Natural killer cell (primary cell): ENCODE data around the gene RPS21. TPM values are rescaled to one million over a fixed set of nuclear protein-coding genes. Genes with fewer than 3 reads are reported as not detected.

Source experiments
- ATAC-seq, 3 donors: fragments of 150-1000 bp in 2 of 3; fragments of 200-7000 bp in 1 of 3; cut with Tn5 transposase; 1 replicate in 1 of 3; 2 replicates in 2 of 3; pipeline ENCODE4 v1.10.0; 2021; ENCODE audit warnings: mild to moderate bottlenecking in 2 of 3, moderate library complexity in 2 of 3
- DNase-seq, 2 donors: peaks; one replicate each; pipeline versions ENCODE4 v3.0.0 to v3.0.0-alpha.2; 2013 to 2021; ENCODE audit warnings: mixed read lengths in 1 of 2
- H3K27ac ChIP-seq: one replicate; pipeline ENCODE4 v1.5.1; 2013; ENCODE audit warnings: mild to moderate bottlenecking, low read length
- H3K27me3 ChIP-seq: one replicate; pipeline ENCODE4 v1.6.1; 2013; ENCODE audit warnings: low read length; ENCODE audit not compliant: control insufficient read depth, insufficient read depth
- H3K36me3 ChIP-seq: one replicate; pipeline ENCODE4 v1.6.1; 2013; ENCODE audit warnings: low read length; ENCODE audit not compliant: control insufficient read depth, insufficient read depth
- H3K4me1 ChIP-seq: one replicate; pipeline ENCODE4 v1.6.1; 2013; ENCODE audit warnings: low read length; ENCODE audit not compliant: control insufficient read depth, insufficient read depth
- H3K4me3 ChIP-seq: one replicate; pipeline ENCODE4 v1.5.1; 2013; ENCODE audit warnings: low read length
- H3K9me3 ChIP-seq: one replicate; pipeline ENCODE4 v1.6.1; 2013; ENCODE audit warnings: low read length; ENCODE audit not compliant: control insufficient read depth, insufficient read depth
- H3K27ac Mint-ChIP-seq, 2 donors: one replicate each; pipeline ENCODE4 v1.8.0; 2022; ENCODE audit warnings: mild to moderate bottlenecking in 2 of 2, mixed read lengths in 2 of 2, moderate library complexity in 1 of 2
- H3K27me3 Mint-ChIP-seq, 2 donors: one replicate each; pipeline ENCODE4 v1.8.0; 2022; ENCODE audit warnings: low read depth in 2 of 2, mixed read lengths in 2 of 2
- H3K36me3 Mint-ChIP-seq: one replicate; pipeline ENCODE4 v1.8.0; 2022; ENCODE audit warnings: mixed read lengths
- H3K4me1 Mint-ChIP-seq, 2 donors: one replicate each; pipeline ENCODE4 v1.8.0; 2022; ENCODE audit warnings: mixed read lengths in 2 of 2
- H3K4me3 Mint-ChIP-seq: one replicate; pipeline ENCODE4 v1.8.0; 2022; ENCODE audit warnings: mild to moderate bottlenecking, moderate library complexity, mixed read lengths
- H3K9me3 Mint-ChIP-seq, 2 donors: one replicate each; pipeline ENCODE4 v1.8.0; 2022; ENCODE audit warnings: mixed read lengths in 2 of 2
- CTCF ChIP-seq: fragments of 200-600 bp; IDR thresholded peaks from one replicate; pipeline ENCODE4 v1.8.0; 2022; ENCODE audit warnings: antibody characterized with exemption
- WGBS: methylation state at CpG from one replicate; pipeline ENCODE4 v1.1.7; 2013; ENCODE audit warnings: missing lambda C conversion rate; ENCODE audit not compliant: insufficient coverage; 5-methylcytosine and 5-hydroxymethylcytosine counted together
- intact Hi-C: fragments of 100-400 bp; cut with micrococcal nuclease; formaldehyde crosslinking; loops from one replicate; pipeline ENCODE4 v1.14.2; 2022
- total RNA-seq, 4 donors: library from RNA; stranded (reverse); fragments of 120-200 nt in 1 of 4; gene quantifications; one replicate each; pipeline versions ENCODE4 v1.2.3 to v1.2.4, GENCODE V29; 2013 to 2022

RPS21 gene
- total RNA-seq, 3 donors from 2014 or later (not counting 1 experiment from before 2014, with no cell fraction given) = 887 to 1,244 (median 1,112) TPM

DNA sequence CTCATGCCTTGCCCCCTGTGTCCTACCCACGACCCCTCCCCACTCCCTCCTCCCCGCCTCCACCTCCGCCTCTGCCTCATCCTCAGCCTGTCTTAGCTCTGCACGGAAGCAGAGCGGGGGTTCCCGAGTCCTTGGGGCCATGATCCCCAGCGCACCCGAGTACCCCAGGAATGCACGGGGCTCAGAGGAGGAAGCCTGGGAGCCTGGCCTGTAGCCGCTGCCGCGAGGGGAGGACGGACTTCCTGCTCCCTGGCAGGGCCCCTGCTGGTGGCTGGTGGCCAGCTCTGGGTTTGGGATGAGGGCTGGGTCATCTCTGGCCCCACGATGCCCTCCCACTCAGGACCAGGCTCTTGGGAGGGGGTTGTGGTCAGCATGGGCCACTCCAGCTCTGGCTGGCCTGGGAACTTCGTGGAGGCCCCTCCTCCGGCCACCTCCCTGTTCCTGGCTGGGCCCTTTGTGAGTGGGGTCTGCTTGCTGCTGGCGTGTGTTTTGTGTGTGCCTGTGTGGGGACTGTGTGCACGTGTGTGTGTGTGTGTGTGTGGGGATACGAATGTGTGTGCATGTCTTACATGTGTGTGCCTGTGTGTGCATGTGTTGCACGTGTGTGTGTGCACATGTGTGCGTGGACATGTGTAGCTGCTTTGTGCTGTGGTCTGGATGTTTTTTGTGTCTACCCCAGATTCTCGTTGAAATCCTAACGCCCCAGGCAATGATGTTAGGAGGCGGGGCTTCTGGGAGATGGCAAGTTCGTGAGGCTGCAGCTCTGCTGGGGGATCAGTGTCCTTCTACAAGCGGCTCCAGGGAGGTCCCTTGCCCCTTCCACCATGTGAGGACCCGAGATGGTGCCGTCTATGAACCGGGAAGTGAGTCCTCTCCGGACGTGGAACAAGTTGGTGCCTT lies 41.7 kb downstream of the RPS21 start:
- DNase-seq (no peak), ATAC-seq (no peak)
- no peak overlapping the region for H3K27ac Mint-ChIP-seq
- no peaks in the 10 kb centered on the region for H3K36me3 Mint-ChIP-seq
- Histone ChIP-seq H3K27ac (no peak overlapping the region), H3K36me3 (no peaks in the 10 kb centered on the region), H3K4me3 (no peak overlapping the region), H3K4me1 (no peaks in the 10 kb centered on the region), H3K9me3 (no peaks in the 10 kb centered on the region), H3K27me3 (no peaks in the 10 kb centered on the region)
- no peaks in the 10 kb centered on the region for H3K9me3 Mint-ChIP-seq
- no peaks in the 10 kb centered on the region for H3K4me1 Mint-ChIP-seq
- 61% methylated on average over 31 of the region's 31 CpGs for WGBS
- intact Hi-C loops = no loop called here
- no peak overlapping the region for H3K4me3 Mint-ChIP-seq
- H3K27me3 Mint-ChIP-seq = peaks cover 0 to 4% of the 10 kb centered on the region in 2 donors
- TF ChIP-seq CTCF = no peak

DNA sequence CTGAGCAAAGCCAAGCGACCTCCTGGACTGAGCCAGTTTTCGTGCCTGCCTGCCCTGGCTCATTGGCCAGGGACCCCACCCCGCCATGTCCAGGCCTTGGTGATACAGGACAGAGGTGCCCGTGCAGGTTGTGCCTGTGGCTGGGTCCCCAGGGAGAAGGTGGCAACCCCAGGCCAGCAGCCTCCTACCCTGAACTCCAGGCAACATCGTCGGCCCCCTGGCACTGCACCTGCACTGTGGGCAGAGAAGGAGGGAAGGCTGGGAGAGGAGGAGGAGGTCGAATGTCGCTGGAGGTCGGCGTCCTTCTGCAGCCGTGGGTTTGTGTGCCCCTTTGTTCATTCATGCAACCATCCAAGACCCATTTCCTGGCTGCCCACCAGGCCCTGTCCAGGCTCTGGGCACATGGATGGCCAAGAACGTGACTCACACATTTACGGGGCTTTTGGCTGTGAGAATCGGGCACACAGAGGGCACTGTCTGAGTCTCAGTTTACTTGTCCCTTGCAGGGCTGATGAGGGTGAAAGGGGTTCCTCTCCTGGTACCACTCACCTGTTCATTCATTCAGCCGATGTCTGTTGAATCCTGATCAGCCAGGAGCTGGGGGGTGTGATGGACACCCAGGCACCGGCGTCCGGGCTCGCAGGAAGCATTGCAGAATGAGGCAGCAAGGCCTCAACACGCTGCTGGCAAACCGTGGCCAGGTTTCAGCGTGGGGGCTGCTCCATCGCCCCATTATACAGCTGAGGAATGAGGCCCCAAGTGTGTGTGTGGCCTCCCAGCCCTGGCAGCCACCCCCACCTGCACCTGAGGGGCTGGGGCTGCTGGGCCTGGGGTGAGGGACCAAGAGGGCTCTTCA lies 42.8 kb downstream of the RPS21 start:
- DNase-seq (no peak), ATAC-seq (no peak)
- Histone ChIP-seq H3K36me3 (no peaks in the 10 kb centered on the region), H3K9me3 (no peaks in the 10 kb centered on the region), H3K27ac (no peak overlapping the region), H3K4me3 (no peak overlapping the region), H3K27me3 (no peaks in the 10 kb centered on the region), H3K4me1 (no peaks in the 10 kb centered on the region)
- no peak overlapping the region for H3K27ac Mint-ChIP-seq
- no peak overlapping the region for H3K4me3 Mint-ChIP-seq
- H3K27me3 Mint-ChIP-seq = peaks cover 8 to 14% of the 10 kb centered on the region in 2 donors
- no peak for TF ChIP-seq CTCF
- no peaks in the 10 kb centered on the region for H3K36me3 Mint-ChIP-seq
- no peaks in the 10 kb centered on the region for H3K4me1 Mint-ChIP-seq
- WGBS = 87% methylated on average over 23 of the region's 23 CpGs
- intact Hi-C loops = no loop called here
- H3K9me3 Mint-ChIP-seq = no peaks in the 10 kb centered on the region

DNA sequence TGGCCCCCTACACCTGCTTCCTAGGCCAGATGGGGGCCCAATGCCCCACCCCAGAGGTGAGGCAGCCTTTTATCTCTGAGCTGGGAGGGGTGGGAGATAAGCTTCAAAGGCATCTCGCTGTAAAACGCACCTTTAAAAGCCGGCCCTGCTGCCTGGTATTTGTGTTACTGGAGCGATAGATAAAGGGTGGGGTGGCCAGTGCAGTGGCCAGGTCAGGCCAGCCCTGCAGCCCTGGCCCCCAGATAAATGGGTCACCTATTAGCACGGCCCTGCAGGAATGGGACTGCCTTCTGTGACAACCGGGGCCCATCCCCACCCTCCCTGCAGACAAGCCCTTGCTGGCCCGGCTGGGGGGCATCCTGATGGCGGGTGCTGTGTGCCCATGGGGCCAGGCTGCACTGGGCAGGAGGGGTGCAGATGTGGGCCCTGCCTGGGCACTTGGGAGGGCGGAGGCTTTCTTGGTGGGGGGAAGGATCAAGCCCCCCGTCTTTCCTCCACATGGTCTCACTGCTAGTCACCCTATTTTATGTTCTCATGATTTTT lies 43.5 kb downstream of the RPS21 start:
- Mint-ChIP-seq H3K4me3 (no peak overlapping the region), H3K27me3 (peaks cover 11 to 21% of the 10 kb centered on the region in 2 donors), H3K36me3 (no peaks in the 10 kb centered on the region), H3K9me3 (no peaks in the 10 kb centered on the region), H3K27ac (no peak overlapping the region), H3K4me1 (no peaks in the 10 kb centered on the region)
- TF ChIP-seq CTCF = no peak
- no peak for ATAC-seq
- intact Hi-C loops = no loop called here
- no peaks in the 10 kb centered on the region for H3K4me1 ChIP-seq
- no peaks in the 10 kb centered on the region for H3K36me3 ChIP-seq
- WGBS = 83% methylated on average over 8 of the region's 10 CpGs
- H3K27ac ChIP-seq = no peak overlapping the region
- DNase-seq = no peak
- no peaks in the 10 kb centered on the region for H3K9me3 ChIP-seq
- H3K4me3 ChIP-seq = no peak overlapping the region
- H3K27me3 ChIP-seq = no peaks in the 10 kb centered on the region
